ENCODE results near the gene ARPC1A. TPM values are rescaled to one million over a fixed set of nuclear protein-coding genes. Genes with fewer than 3 reads are reported as not detected.
A peak's percentile ranks its signal among the peaks of the same experiment; 100 is the strongest.

ARPC1A gene
- total RNA-seq, 1 donor from 2014 or later, result 140 TPM

- Mint-ChIP-seq H3K9me3 (ENCODE audit: low read depth) (no peaks in the 10 kb centered on the region), H3K36me3 (ENCODE audit: insufficient read depth) (peaks cover 16% of the 10 kb centered on the region), H3K27me3 (no peaks in the 10 kb centered on the region), H3K27ac (peak overlapping the region; percentile 59), H3K4me3 (ENCODE audit: low read depth) (no peak overlapping the region), H3K4me1 (ENCODE audit: low read depth) (peaks cover 6% of the 10 kb centered on the region)
- no peak for DNase-seq (ENCODE audit: low spot score, unreplicated experiment)
- TF ChIP-seq CTCF (IDR thresholded peaks at IDR 0.05; ENCODE audit: unreplicated experiment), result no peak
These were observed 71.7 kb downstream of the ARPC1A start for GRCh38 chr7:99397297-99397983.

GRCh38 chr7:99398891-99399445, 73.3 kb downstream of the ARPC1A start:
- H3K36me3 Mint-ChIP-seq (ENCODE audit: insufficient read depth), result peaks cover 25% of the 10 kb centered on the region
- DNase-seq (ENCODE audit: low spot score, unreplicated experiment), result no peak
- no peaks in the 10 kb centered on the region for H3K4me1 Mint-ChIP-seq (ENCODE audit: low read depth)

DNA sequence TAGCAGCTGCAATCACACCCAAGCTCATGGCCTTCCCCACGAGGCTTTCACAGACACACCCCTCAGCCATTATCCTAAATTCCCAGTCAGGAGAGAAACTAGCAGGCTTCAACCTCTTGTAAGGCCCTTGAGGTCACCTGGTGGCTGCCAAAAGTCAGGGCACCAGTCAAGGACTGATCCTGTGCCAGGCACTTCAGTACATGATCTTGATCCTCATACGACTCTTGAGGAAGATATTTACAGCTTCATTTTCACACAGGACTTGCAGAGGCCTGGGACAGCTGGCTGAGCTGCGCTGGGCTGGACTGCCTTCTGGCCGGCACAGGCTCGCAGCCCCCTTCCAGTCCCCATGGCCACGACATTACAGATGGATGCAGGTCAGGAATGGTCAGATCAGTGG, 73.9 kb downstream of the ARPC1A start:
- no peak for DNase-seq (ENCODE audit: low spot score, unreplicated experiment)
- no peak for TF ChIP-seq CTCF (IDR thresholded peaks at IDR 0.05; ENCODE audit: unreplicated experiment)
- H3K9me3 Mint-ChIP-seq (ENCODE audit: low read depth), result no peaks in the 10 kb centered on the region
- no peak overlapping the region for H3K27ac Mint-ChIP-seq
- H3K4me1 Mint-ChIP-seq (ENCODE audit: low read depth), result no peaks in the 10 kb centered on the region
- no peaks in the 10 kb centered on the region for H3K27me3 Mint-ChIP-seq
- H3K4me3 Mint-ChIP-seq (ENCODE audit: low read depth), result no peak overlapping the region
- peaks cover 28% of the 10 kb centered on the region for H3K36me3 Mint-ChIP-seq (ENCODE audit: insufficient read depth)

More at GRCh38 chr7:99398891-99399445, 73.3 kb downstream of the ARPC1A start:
- no peaks in the 10 kb centered on the region for H3K9me3 Mint-ChIP-seq (ENCODE audit: low read depth)
- TF ChIP-seq CTCF (IDR thresholded peaks at IDR 0.05; ENCODE audit: unreplicated experiment), result no peak
- no peaks in the 10 kb centered on the region for H3K27me3 Mint-ChIP-seq
- no peak overlapping the region for H3K27ac Mint-ChIP-seq
- H3K4me3 Mint-ChIP-seq (ENCODE audit: low read depth), result no peak overlapping the region

DNA sequence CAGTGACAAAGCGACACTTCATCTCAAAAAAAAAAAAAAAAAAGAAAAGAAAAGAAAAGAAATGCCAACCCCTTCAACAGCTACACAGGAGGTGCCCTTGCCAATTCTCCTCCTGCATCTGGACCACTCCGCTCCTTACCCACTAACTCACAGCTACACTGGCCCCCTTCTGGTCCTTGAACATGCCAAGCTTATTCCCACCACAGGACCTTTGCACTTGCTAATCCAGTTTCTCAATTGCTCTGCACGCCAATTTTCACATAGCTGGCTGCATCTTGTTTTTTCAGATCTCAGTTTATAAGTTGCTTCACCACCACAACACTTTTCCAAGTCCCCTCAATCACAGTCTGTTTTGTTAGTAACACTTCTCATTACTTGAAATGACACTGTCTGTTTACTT, 77.2 kb downstream of the ARPC1A start:
- no peak for TF ChIP-seq CTCF (IDR thresholded peaks at IDR 0.05; ENCODE audit: unreplicated experiment)
- Mint-ChIP-seq H3K27me3 (no peaks in the 10 kb centered on the region), H3K4me1 (ENCODE audit: low read depth) (peaks cover 14% of the 10 kb centered on the region), H3K27ac (no peak overlapping the region), H3K4me3 (ENCODE audit: low read depth) (no peak overlapping the region), H3K36me3 (ENCODE audit: insufficient read depth) (peaks cover 23% of the 10 kb centered on the region), H3K9me3 (ENCODE audit: low read depth) (no peaks in the 10 kb centered on the region)
- DNase-seq (ENCODE audit: low spot score, unreplicated experiment), result no peak

DNA sequence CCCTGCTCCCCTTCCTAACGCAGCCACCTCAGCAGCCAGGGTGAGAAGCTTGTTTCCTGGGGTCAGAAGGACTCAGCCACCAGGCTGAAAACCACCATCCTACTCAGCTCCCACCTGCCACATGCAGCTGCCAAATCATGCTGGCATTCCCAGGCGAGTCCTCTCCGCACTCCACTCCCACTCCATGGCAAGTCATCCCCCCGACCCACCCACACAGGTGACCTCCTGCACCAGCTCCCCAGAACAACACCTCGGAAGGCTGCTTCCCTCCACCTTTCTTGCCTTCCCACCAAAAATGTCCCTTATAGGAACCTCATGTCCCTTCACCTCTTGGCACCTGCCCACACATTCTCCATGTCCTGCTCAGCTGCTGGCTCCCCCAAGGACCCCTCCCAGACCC, 78.1 kb downstream of the ARPC1A start:
- Mint-ChIP-seq H3K27ac (peak overlapping the region; percentile 48), H3K4me1 (ENCODE audit: low read depth) (peaks cover 14% of the 10 kb centered on the region), H3K9me3 (ENCODE audit: low read depth) (no peaks in the 10 kb centered on the region), H3K27me3 (no peaks in the 10 kb centered on the region), H3K36me3 (ENCODE audit: insufficient read depth) (peaks cover 21% of the 10 kb centered on the region), H3K4me3 (ENCODE audit: low read depth) (no peak overlapping the region)
- no peak for TF ChIP-seq CTCF (IDR thresholded peaks at IDR 0.05; ENCODE audit: unreplicated experiment)
- no peak for DNase-seq (ENCODE audit: low spot score, unreplicated experiment)

Data from progenitor cell of endocrine pancreas (in vitro differentiated cells).